Gastroesophageal sphincter (tissue), 3 donors: ENCODE measurements around the gene EHMT1.

ENCODE experiments used
- CTCF ChIP-seq, 4 experiments: fragments of 200-600 bp in 2 of 4; fragments of 450-650 bp in 2 of 4; sonication (generic) in 1 of 4; IDR thresholded peaks; one replicate each; pipeline ENCODE4 v1.5.1; 2017 to 2019; ENCODE audit warnings: antibody characterized with exemption in 4 of 4, mild to moderate bottlenecking in 2 of 4, moderate library complexity in 2 of 4
- EP300 ChIP-seq: sonication (generic); formaldehyde crosslinking; IDR thresholded peaks from one replicate; pipeline ENCODE4 v1.6.1; 2017; ENCODE audit warnings: antibody characterized with exemption, mild to moderate bottlenecking
- POLR2A ChIP-seq, 2 donors: fragments of 450-650 bp; IDR thresholded peaks; one replicate each; pipeline ENCODE4 v1.6.1; 2017; ENCODE audit warnings: antibody characterized with exemption in 2 of 2, mild to moderate bottlenecking in 2 of 2, moderate library complexity in 1 of 2
- POLR2AphosphoS5 ChIP-seq: sonication (generic); formaldehyde crosslinking; IDR thresholded peaks from one replicate; pipeline ENCODE4 v1.6.1; 2017; ENCODE audit warnings: antibody characterized with exemption

DNA sequence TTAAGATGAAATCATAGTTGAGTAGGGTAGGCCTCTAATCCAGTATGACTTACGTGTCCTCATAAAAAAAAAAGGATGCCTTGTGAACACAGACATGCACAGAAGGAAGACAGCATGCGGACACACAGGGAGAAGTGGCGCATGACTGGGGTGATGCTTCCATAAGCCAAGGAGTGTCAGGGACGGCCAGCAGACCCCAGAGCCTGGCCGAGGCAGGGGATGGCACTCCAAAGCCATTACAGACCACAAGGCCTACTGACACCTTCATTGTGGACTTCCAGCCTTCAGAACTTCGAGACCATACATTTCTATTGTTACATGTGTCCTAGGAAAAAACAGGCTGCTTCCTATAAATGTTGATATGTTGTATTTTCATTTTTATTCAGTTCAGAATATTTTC is 19.9 kb downstream of the EHMT1 start:
- TF ChIP-seq CTCF (IDR thresholded peaks at IDR 0.05) (no peak), POLR2AphosphoS5 (no peak), EP300 (no peak), POLR2A (IDR thresholded peaks at IDR 0.05) (no peak)
